Erythroblast (primary cell): ENCODE measurements around the gene RGL4.

Source experiments
- GATA1 ChIP-seq: IDR thresholded peaks from 2 replicates; pipeline ENCODE4 v1.6.1; 2011; ENCODE audit warnings: low read depth, mild to moderate bottlenecking, control low read depth, low read length, moderate library complexity
- POLR2A ChIP-seq: IDR thresholded peaks from 2 replicates; pipeline ENCODE4 v1.6.1; 2011; ENCODE audit warnings: mild to moderate bottlenecking, low read length

DNA sequence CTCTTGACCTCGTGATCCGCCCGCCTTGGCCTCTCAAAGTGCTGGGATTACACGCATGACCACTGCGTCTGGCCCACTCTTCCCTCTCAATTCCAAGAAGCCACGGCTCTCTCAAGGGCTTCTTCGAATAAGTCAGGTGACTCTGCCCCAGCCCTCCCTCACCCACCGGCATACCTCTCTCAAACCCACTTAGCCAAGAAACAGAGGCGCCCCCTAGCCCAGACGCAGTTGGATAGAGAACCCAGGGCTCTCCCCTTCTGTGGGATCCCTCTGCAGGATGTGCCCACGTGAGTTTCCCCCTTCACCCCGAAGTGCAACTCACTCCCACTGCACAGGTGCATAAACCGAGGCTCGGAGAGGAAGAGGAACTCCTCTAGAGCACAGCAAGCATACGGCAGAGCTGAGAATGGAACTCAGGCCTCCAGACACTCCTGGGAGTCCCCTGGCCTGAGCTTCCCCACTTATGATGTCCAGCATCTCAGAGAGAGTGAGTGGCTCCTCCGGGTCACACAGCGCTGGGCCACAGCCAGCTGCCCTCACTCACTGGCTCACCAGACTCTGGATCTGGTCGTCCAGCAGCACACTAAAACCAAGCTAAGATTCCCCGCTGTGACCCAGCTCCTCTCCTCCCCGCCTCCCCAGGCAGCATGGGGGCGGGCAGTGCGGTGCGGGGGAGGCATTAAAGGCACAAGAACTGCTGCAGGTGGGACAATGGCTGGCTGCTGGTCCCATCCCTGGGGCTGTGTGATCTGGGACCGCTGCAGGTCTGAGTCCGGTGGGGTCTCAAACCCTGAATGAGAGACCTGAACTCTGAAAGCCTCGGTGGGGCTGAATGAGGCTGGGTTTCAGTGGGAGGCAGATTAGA, 16.8 kb upstream of the RGL4 start:
- TF ChIP-seq POLR2A, result no peak
- no peak for TF ChIP-seq GATA1
